Muscle of back (tissue), 11 donors: ENCODE measurements around the gene GRK3. TPM values are rescaled to one million over a fixed set of nuclear protein-coding genes. Genes with fewer than 3 reads are reported as not detected.
"Not testable (repeated sequence)": the region's sequence is repeated elsewhere in the genome, so short reads cannot be mapped to it uniquely, and the experiment has no call there.

Experiments used
- DNase-seq, 3 donors: peaks; one replicate each; pipeline versions ENCODE4 v3.0.0 to v3.0.0-alpha.2; 2013
- polyA plus RNA-seq, 10 donors: library from polyadenylated mRNA; unstranded; fragments of 120-200 nt; gene quantifications; one replicate each; pipeline ENCODE4 v1.2.1, GENCODE V29; 2013; ENCODE audit not compliant: insufficient read length in 10 of 10

The GRK3 gene
- polyA plus RNA-seq, 10 donors, result 6.2 to 14.3 (median 8.1) TPM

DNA sequence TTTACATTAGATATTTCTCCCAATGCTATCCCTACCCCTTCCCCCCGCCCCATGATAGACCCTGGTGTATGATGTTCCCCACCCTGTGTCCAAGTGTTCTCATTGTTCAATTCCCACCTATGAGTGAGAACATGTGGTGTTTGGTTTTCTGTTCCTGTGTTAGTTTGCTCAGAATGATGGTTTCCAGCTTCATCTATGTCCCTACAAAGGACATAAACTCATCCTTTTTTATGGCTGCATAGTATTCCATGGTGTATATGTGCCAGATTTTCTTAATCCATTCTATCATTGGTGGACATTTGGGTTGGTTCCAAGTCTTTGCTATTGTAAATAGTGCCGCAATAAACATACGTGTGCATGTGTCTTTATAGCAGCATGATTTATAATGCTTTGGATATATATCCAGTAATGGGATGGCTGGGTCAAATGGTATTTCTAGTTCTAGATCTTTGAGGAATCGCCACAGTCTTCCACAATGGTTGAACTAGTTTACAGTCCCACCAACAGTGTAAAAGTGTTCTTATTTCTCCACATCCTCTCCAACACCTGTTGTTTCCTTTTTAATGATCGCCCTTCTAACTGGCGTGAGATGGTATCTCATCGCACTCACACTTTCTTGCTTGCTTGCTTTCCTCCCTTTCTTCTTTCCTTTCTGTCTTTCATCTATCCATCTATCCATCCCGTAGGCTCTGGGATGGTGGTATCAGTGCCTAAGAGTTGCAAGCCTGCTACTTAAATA, 7.7 kb downstream of the GRK3 start:
- not testable (repeated sequence) for DNase-seq

DNA sequence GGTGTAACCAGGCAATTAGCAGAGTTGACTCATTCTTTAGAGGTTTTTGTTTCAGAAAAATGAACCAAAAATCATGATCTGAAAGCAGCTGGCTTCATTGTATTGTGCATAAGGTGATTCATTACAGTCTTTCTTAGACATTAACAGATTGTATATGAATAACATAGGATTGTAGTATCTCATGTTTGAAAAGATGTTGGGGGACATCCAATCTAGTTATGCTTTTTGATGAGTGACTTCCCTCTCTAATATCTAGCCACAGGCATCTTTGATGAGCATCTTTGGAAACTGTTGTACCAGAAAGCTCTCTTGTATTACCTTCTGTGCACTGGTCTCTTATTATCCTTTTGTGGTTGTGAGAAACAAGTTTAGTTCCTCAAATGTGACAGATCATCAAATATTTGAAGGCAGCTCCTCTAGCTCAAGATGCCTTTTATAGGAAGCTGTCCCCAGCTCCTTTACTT, 8.3 kb downstream of the GRK3 start:
- DNase-seq, result no peak

DNA sequence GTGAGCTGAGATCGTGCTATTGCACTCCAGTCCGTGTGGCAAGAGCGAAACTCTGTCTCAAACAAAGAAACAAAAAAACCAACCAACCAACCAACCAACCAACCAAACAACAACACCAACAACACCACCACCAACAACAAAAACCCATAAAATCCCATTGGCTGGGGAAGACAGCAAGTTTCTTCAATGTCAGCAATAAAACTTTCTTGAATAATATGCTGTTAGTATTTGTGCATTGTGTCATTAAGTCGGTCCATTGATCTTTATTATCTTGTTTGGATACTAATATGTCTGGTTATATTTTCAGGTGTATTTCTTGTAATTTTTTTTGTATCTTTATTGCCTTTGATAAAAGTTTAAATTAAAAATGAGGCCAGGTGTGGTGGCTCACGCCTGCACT, 9.4 kb downstream of the GRK3 start:
- DNase-seq, result no peak

DNA sequence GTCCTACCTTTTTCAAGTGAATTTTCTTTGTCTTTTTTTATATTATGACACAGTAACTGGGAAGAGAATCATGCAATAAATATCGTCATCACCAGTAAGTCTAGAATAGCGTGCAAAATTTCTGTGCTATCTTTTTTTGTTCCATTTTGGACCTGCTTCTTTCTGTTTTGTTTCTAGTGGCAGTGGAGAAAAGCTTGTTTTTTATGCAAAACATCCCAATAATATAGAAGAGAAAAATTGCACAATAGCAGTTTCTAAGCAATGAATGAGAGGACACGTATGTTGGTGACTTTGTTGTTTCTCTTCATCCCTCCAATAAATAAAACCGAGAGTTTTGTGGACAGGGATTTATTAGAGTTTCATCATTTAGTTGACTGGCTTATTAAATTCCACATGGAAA, 10.3 kb downstream of the GRK3 start:
- no peak for DNase-seq

GRCh38 chr22:25575674-25576392, 11.4 kb downstream of the GRK3 start:
- DNase-seq, result peak in 1 of 3 donors; percentile 65

- not testable (repeated sequence) for DNase-seq
Observed at GRCh38 chr22:25581452-25581851, 17.0 kb downstream of the GRK3 start.

DNA sequence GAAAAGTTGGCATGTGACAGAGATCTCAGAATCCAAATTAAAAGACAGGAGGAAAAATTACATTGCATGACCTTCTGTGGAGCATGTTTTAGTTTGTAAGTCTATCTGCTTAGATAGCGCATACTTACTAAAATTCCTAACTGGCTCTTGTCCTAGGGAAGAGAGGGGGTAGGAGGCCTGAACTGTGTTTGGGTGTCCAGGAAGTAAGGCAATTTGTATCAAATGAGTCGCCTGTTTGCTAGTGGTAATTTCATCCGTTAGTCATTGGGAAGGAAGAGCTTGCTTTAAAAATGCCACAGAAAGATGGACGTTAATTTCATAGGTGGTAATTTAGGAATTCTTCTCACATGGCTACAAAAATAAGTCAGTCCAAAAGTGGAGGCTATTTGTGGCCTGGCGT, 18.5 kb downstream of the GRK3 start:
- DNase-seq, result no peak

- DNase-seq, result not testable (repeated sequence)
Observed at GRCh38 chr22:25584993-25585392, 20.5 kb downstream of the GRK3 start.

- not testable (repeated sequence) for DNase-seq
Observed at GRCh38 chr22:25589664-25590063, 25.2 kb downstream of the GRK3 start.

DNA sequence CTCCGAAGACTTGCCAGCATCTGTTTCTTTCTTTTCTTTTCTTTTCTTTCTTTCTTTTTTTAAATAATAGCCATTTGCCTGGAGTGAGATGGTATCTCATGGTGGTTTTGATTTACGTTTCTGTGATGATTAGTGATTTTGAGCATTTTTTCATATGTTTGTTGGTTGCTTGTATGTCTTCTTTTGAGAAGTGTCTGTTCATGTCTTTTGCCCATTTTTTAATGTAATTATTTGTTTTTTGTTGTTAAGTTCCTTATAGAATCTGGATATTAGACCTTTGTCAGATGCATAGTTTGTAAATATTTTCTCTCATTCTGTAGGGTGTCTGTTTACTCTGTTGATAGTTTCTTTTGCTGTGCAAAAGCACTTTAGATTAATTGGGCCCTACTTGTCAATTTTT, 28.8 kb downstream of the GRK3 start:
- not testable (repeated sequence) for DNase-seq

GRCh38 chr22:25598609-25599008, 34.1 kb downstream of the GRK3 start:
- no peak for DNase-seq

GRCh38 chr22:25602445-25602844, 38.0 kb downstream of the GRK3 start:
- DNase-seq, result no peak

DNA sequence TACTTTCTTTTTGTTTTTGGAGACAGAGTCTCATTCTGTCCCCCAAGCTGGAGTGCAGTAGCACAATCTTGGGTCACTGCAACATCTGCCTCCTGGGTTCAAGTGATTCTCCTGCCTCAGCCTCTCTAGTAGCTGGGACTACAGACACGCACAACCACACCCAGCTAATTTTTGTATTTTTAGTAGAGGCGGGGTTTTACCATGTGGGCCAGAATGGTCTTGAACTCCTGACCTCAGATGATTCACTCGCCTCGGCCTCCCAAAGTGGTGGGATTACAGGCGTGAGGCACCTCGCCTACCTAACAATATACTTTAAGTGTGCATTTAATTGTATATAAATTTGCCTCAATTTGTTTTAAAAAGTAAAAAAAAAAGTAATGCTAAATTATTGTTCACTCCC, 38.4 kb downstream of the GRK3 start:
- DNase-seq, result no peak

- DNase-seq, result not testable (repeated sequence)
Observed at GRCh38 chr22:25605146-25605545, 40.7 kb downstream of the GRK3 start.

GRCh38 chr22:25605565-25605964, 41.1 kb downstream of the GRK3 start:
- not testable (repeated sequence) for DNase-seq

- DNase-seq, result not testable (repeated sequence)
Observed at GRCh38 chr22:25611284-25611683, 46.8 kb downstream of the GRK3 start.

DNA sequence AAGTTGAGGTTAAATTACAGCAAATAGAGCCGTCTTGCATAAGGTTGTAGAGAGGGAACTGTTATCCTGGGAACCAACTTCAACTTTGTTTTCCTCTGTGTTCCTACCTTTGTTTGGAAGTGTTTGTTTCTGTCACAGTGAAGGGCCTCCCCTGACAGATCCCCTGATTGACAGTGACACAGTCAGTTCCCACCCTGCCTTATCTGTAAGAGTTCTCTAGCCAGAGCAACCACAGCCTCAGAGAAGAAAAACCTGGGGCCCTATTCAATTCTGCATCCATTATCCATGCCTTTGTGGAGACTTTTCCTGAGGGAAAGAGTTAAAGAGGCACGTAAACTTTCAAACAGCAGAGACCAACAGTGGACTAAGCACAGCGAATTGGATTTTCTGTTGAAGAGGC, 48.7 kb downstream of the GRK3 start:
- DNase-seq, result not testable (repeated sequence)

DNA sequence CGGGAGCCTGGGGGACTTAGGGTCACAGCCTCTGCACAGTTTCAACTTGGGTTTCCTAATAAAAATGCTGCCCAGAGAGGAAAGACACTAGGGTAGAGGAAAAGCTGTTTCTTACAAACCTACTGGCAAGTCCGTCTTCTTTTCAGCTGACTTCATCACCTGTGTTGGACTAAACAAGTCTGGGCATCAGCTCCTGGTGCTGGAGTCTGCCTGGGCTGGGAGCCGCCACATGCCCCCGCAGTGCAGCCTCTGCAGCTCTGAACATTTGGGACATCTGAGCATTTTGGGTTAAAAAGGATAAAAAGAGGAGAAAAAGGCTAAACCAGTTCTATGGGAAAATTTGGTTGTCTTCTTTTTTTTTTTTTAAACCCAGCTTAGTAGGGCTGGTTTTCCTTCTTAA, 49.1 kb downstream of the GRK3 start:
- DNase-seq, result not testable (repeated sequence)

GRCh38 chr22:25614791-25615190, 50.3 kb downstream of the GRK3 start:
- DNase-seq, result peak in 1 of 3 donors; percentile 19

DNA sequence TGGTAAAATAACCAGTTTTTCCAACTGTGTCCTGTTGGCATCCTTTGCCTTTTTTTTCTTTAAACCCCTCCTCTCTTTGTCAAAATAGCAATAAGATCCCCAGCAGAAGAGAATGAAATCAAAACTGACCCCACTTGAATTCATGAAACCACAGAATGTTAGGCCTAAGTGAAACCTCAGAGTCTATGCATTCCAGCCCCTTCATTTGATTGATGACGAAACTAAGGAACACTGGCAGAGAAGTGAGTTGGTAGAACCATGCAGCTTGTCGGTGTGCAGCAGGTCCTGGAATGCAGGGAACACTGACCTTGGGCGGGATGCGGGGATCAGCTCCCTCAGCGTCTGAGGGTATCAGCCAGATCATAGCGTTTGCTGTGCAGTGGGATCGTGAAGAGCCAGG, 57.5 kb downstream of the GRK3 start:
- peak in 1 of 3 donors; percentile 11 for DNase-seq

GRCh38 chr22:25623310-25623734, 58.8 kb downstream of the GRK3 start:
- DNase-seq, result no peak

DNA sequence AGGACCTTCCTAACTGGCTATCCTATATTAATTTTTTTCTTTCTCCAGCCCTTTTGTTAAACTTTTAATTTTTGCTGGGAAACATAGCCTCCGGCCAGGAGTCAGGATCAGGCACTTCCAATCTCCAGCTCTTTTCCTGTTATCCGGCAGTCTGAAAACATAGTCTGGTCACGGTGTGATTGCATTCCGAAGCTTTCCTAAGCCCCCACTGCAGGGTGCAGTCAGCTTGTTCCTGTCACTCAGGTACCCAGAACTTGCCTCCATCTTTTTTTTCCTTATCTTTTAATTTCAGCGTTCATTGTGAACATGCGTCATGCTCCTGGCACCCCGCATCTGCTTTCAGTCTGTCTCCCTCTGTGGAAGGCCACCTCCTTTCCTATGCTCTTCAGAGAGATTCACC, 59.4 kb downstream of the GRK3 start:
- no peak for DNase-seq

DNA sequence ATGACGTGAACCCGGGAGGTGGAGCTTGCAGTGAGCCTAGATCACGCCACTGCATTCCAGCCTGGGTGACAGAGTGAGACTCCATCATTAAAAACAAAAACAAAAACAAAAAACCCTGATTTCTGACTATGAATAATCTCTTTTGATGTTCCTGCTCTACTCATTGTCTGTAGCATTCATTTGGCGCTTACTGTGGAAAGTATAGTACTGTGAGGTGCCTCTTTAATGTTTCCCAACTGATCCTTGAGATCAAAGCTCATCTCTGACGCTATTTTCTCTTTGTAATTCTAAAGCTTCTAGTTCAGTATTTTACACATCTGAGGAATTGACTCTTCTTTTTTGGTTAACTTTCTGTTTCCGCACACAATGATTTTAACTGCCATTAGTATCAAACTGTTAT, 60.0 kb downstream of the GRK3 start:
- no peak for DNase-seq
